NCI-H510A (cell line): ENCODE measurements around the gene SIPA1L3.
"Not testable (repeated sequence)": the region's sequence is repeated elsewhere in the genome, so short reads cannot be mapped to it uniquely, and the experiment has no call there.

ENCODE experiments used
- DNase-seq: peaks from one replicate; lab custom pipeline; 2025; lab: John Stamatoyannopoulos, UW

Gene SIPA1L3

GRCh38 chr19:38044267-38045111 is 137.5 kb downstream of the SIPA1L3 start:
- no peak for DNase-seq

DNA sequence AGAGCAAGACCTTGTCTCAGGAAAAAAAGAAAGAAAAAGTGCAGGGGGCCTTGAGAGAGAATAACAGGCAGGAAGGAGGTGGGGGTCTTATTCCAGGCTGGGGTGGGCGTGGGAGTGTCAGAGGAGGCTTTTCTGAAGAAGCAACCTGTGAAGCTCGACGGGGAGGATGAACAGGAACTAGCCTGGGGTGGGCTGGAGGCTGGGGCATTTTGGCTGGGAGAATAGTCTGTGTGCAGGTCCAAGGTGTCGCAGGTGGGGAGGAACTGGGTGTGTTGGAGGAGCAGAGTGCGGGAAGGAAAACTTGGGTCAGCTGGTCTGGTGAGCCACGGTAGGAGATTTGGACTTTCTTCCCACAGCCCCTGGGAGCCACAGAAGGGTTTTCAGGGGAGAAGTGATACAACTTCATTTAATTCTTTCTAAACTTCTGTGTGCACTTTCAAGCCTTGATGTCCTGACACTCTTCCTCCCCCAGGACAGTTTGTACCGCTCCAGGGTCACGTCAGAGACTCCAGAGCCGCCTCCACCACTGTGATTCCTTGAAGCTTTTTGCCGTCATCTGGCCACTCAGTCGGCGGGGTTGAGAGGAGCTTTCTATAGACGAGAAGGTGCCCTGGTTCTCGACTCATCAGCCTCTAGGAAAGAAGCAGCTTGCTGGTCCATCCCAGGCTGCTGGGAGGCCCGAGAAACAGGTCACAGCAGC is 138.7 kb downstream of the SIPA1L3 start:
- no peak for DNase-seq

DNA sequence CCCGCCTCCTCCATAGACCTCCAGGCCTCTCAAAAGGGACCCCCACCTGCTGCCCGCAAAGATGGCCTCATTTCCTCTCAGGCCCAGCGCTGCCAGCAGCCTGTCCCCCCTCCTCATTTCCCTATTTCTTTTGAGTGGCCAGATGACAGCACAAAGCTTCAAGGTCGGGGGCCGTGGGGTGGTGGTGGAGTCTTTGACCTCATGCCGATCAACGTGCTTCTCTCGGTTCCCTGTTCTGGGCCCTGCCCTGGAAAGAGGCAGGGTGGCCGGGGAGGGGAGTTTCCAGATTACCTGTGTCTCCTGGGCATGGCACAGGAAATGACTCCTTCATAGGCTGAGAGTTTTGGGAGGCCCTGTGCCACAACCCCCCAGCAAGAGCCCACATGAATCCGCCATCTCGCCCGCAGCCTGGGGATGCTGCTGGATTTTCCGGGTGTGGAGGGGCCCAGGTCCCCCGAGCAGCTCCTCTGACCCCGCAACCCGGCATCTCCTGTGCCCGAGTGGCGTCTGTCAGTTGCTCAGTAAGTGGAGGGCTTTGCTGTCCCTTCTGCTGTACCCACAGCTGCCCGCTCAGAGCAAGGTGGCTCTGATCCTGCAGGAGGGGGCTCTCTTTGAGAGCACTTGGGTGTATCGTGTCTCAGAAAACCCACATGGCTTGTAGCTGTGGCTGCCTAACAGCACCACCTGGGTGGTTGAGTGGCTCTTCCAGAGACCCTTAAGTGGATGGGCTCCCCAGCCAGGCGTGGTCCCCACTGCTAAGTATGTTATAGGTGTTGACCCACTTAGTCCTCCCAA is 139.4 kb downstream of the SIPA1L3 start:
- DNase-seq, result no peak

DNA sequence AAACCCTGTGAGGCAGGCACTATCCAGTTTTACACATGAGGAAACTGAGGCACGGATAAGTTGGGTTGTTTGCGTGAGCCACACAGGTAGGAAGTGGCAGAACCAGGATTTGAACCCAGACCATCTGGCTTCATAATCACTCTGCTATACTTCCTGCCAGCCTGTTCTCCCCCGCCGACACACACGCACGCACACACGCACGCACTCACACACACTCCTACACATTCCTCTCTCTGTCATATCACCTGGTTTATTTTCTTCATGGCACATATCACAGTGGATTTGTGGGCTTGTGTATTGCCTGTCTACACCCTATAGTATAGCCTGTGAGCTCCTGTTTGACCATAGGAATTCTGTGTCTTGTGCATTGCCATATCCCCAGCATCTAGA is 140.0 kb downstream of the SIPA1L3 start:
- no peak for DNase-seq

DNA sequence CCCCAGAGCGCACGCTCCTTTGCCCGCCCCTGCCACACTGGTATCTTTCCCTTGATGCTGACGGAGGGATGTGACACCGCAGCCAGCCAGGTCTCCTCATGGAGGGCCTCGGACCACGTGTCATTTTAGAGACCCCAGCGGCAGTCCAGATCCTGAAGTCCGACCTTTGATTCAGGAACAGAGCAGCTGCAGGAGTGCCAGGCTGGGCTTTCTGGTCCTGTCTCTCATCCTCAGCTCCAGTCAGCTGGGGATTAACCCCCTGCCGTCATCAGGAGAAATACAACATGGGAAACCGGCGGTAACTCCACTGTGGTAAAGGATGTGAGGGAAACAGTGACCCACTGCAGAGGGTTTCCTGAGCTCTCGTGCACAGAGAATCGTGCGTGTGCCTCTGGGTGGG is 140.6 kb downstream of the SIPA1L3 start:
- DNase-seq, result no peak

GRCh38 chr19:38049105-38049649 is 142.2 kb downstream of the SIPA1L3 start:
- no peak for DNase-seq

- no peak for DNase-seq
These were observed 148.0 kb downstream of the SIPA1L3 start for GRCh38 chr19:38055010-38055409.

- peak; percentile 34 for DNase-seq
These were observed 148.9 kb downstream of the SIPA1L3 start for GRCh38 chr19:38055655-38056521.

GRCh38 chr19:38056646-38057045 is 149.6 kb downstream of the SIPA1L3 start:
- DNase-seq, result no peak

- DNase-seq, result peak; percentile 96
These were observed 151.1 kb downstream of the SIPA1L3 start for GRCh38 chr19:38057959-38058690.

DNA sequence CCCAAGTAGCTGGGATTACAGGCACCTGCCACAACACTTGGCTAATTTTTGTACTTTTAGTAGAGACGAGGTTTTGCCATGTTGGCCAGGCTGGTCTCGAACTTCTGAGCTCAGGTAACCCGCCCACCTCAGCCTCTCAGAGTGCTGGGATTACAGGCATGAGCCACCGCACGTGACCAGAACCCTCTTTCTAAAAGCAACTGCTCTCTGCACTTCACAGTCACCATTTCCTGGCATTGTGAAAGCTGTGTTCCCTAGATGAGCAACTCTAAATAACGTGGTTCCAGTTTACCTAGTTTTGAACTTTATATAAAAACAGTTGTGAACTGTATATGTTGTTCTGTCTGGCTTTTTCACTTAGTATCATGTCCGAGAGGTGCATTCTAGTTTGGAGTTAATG is 152.9 kb downstream of the SIPA1L3 start:
- DNase-seq, result no peak

DNA sequence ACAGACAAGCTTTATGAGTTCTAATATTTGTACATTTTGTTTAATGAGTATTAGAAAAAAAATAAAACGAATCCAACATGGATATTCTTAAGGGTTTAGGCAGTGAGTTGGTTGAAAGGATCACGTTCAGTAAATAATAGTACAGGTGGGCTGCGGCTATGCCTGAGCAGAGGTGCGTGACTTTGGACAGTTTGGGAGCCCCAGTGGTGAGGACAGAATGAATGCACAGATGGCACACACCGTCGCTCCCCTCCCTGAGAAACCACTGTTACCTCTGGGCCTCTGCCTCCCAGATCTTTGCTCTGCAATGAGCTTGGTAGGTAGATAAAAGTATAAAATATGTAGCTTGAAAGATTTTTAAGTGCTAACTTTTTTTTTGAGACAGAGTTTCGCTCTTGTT is 153.3 kb downstream of the SIPA1L3 start:
- DNase-seq, result no peak

- DNase-seq, result no peak
These were observed 154.3 kb downstream of the SIPA1L3 start for GRCh38 chr19:38061294-38061693.

DNA sequence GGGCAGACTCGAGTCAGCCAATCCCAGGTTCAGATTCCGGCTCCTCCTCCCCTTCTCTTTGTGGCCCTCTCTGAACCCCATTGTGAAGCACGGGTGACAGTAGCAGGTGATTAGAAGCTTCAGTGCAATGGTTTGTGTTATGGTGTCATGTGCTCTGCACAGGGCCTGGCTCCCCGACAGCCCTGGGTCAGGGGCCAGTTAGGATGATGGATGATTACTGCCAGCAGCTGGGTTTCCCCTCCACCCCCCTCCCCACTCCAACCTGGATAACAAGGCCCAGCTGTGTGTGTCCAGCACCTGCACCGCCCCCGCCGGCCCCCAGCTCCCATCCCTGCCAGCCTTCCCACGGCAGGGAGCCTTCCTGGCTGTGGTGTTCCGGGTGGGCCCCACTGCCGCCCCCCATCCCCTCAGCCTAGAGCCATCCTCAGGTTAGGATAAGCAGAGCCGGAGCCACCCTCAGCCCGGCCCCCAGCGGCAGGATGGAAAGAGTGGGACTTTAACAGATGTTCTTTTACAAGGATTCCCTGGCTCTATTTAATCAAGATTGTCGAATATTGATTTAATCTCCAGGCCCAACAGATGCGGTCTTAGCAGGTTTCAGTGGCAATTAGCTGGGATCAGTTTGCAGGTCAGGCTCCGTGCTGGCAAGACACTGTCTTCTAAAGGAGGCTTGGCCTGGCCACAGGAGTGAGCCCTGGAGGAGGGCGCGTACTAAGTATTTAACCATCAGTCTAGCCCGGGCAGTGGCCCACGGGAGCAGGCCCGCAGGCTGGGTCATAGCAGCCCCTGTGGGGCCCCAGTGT is 156.2 kb downstream of the SIPA1L3 start:
- DNase-seq, result peak; percentile 76

DNA sequence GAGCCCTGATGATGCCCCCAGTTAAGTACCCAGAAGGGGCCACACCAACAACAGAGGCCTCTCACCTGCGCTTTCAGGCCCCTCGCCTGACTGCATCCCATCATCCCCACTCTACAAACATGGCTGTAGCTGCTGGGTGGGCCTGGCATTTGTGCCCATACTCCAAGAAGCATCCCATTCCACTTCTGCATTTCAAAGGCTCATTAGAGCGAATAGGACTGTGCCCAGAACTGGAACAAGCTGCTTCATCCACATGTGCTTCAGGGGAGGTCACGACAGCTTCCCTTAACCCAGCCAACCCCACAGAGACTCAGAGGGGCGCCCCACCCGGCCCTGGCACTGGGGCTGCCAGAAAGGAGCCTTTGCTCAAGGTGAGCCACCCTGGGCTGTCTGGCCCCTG is 156.9 kb downstream of the SIPA1L3 start:
- no peak for DNase-seq

- DNase-seq, result no peak
These were observed 157.8 kb downstream of the SIPA1L3 start for GRCh38 chr19:38064661-38065425.

GRCh38 chr19:38065775-38066174 is 158.8 kb downstream of the SIPA1L3 start:
- not testable (repeated sequence) for DNase-seq

DNA sequence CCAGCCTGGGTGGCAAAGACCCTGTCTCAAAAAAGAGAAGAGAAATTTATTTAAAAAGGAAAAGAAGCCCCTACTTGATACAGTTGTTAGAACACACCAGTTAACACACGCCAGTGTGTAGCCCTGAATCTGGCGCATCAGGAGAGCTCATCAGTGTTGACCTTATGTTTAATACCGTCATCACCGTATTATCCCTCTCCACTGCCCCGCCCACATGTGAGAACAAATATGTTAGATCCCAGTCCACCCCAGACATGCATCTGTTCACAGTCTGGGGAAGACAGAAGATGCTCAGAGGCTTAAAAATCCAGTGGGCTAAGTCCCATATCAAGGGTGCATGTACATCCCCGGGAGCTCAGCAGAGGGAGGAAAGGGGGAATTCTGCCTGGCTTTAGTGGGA is 161.8 kb downstream of the SIPA1L3 start:
- peak; percentile 80 for DNase-seq

- peak; percentile 70 for DNase-seq
These were observed 163.6 kb downstream of the SIPA1L3 start for GRCh38 chr19:38070573-38070972.
